NOMO-1 treated with DMSO at 0.1 percent for 48 hours (cell line): ENCODE results near the gene ACSF2.
"Not testable (repeated sequence)": the region's sequence is repeated elsewhere in the genome, so short reads cannot be mapped to it uniquely, and the experiment has no call there.

Source experiments
- DNase-seq: peaks from one replicate; lab custom pipeline; 2025; ENCODE audit not compliant: unreplicated experiment; lab: John Stamatoyannopoulos, UW

Gene ACSF2

GRCh38 chr17:50461550-50462132 is 35.6 kb downstream of the ACSF2 start:
- no peak for DNase-seq

GRCh38 chr17:50462446-50462845 is 36.4 kb downstream of the ACSF2 start:
- no peak for DNase-seq

- DNase-seq: no peak
Observed at GRCh38 chr17:50464121-50464520, 38.1 kb downstream of the ACSF2 start.

GRCh38 chr17:50464736-50465135 is 38.7 kb downstream of the ACSF2 start:
- DNase-seq: no peak

GRCh38 chr17:50465171-50465570 is 39.2 kb downstream of the ACSF2 start:
- no peak for DNase-seq

GRCh38 chr17:50465635-50466034 is 39.6 kb downstream of the ACSF2 start:
- no peak for DNase-seq

- no peak for DNase-seq
Observed at GRCh38 chr17:50466371-50467113, 40.5 kb downstream of the ACSF2 start.

- DNase-seq: no peak
Observed at GRCh38 chr17:50467114-50467854, 41.3 kb downstream of the ACSF2 start.

GRCh38 chr17:50467855-50468303 is 41.9 kb downstream of the ACSF2 start:
- no peak for DNase-seq

- no peak for DNase-seq
Observed at GRCh38 chr17:50468304-50469207, 42.5 kb downstream of the ACSF2 start, which contains the start of gene CHAD. CHAD (minus strand) TSS chr17:50468880; CDS start chr17:50468813, 67 bp downstream.

- DNase-seq: no peak
Observed at GRCh38 chr17:50469208-50469605, 43.2 kb downstream of the ACSF2 start.

- no peak for DNase-seq
Observed at GRCh38 chr17:50469671-50470305, 43.8 kb downstream of the ACSF2 start.

- no peak for DNase-seq
Observed at GRCh38 chr17:50470426-50470825, 44.4 kb downstream of the ACSF2 start.

GRCh38 chr17:50471009-50471905 is 45.2 kb downstream of the ACSF2 start:
- no peak for DNase-seq

- no peak for DNase-seq
Observed at GRCh38 chr17:50472286-50472685, 46.3 kb downstream of the ACSF2 start.

GRCh38 chr17:50472761-50473161 is 46.7 kb downstream of the ACSF2 start:
- DNase-seq: not testable (repeated sequence)

- DNase-seq: no peak
Observed at GRCh38 chr17:50473901-50474300, 47.9 kb downstream of the ACSF2 start.

GRCh38 chr17:50474523-50474922 is 48.5 kb downstream of the ACSF2 start:
- no peak for DNase-seq

- no peak for DNase-seq
Observed at GRCh38 chr17:50475362-50475761, 49.3 kb downstream of the ACSF2 start.
